ENCODE measurements around the gene PIGB.

GRCh38 chr15:55357774-55358173 lies 38.8 kb downstream of the PIGB start:
- TF ChIP-seq POLR2AphosphoS5 (IDR thresholded peaks at IDR 0.05; ENCODE audit: borderline replicate concordance, low read depth, low read length) (no peak), EZH2 (IDR thresholded peaks at IDR 0.05) (no peak), FOXP2 (optimal IDR thresholded peaks at IDR 0.05; ENCODE audit: control extremely low read depth, extremely low read length, insufficient read depth) (no peak)

All from SK-N-MC (cell line).